HL-60 (cell line): Measurements from ENCODE around the gene CACNA2D3.

Source experiments
- DNase-seq, 2 experiments: peaks; one replicate each; pipeline ENCODE4 v3.0.0-alpha.2; 2010 to 2020; ENCODE audit warnings: low read depth in 1 of 2, low spot score in 1 of 2
- H3K27ac ChIP-seq: fragments of 250-450 bp; sonication (Bioruptor Pico); replicated peaks from 2 replicates; pipeline ENCODE4 v1.5.1; 2020; ENCODE audit warnings: mild to moderate bottlenecking, moderate library complexity
- H3K27me3 ChIP-seq: fragments of 250-450 bp; sonication (Bioruptor Pico); 2 replicates; pipeline ENCODE4 v1.5.1; 2021; ENCODE audit warnings: mild to moderate bottlenecking, moderate library complexity; ENCODE audit not compliant: insufficient read depth, poor library complexity, severe bottlenecking
- H3K4me3 ChIP-seq: replicated peaks from 2 replicates; pipeline ENCODE4 v1.5.1; 2011; ENCODE audit warnings: mild to moderate bottlenecking, control low read depth, low read length; ENCODE audit not compliant: insufficient read depth
- GABPA ChIP-seq: IDR thresholded peaks from 2 replicates; pipeline ENCODE4 v1.6.1; 2012; ENCODE audit warnings: low read depth
- POLR2AphosphoS5 ChIP-seq: IDR thresholded peaks from 2 replicates; pipeline ENCODE4 v1.6.1; 2012; ENCODE audit warnings: low read depth
- SPI1 ChIP-seq: IDR thresholded peaks from 2 replicates; pipeline ENCODE4 v1.6.1; 2012; ENCODE audit warnings: low read depth, mild to moderate bottlenecking, borderline replicate concordance
- TF ChIP-seq, protein P1 (sequence below): IDR thresholded peaks from one replicate; pipeline ENCODE4 v1.5.1; 2011; ENCODE audit warnings: low read length, control low read depth, inconsistent platforms; ENCODE audit not compliant: insufficient read depth
- TF ChIP-seq, protein P2 (sequence below): IDR thresholded peaks from 2 replicates; pipeline ENCODE4 v1.6.1; 2012; ENCODE audit warnings: low read depth; ENCODE audit not compliant: insufficient replicate concordance

The CACNA2D3 gene

DNA sequence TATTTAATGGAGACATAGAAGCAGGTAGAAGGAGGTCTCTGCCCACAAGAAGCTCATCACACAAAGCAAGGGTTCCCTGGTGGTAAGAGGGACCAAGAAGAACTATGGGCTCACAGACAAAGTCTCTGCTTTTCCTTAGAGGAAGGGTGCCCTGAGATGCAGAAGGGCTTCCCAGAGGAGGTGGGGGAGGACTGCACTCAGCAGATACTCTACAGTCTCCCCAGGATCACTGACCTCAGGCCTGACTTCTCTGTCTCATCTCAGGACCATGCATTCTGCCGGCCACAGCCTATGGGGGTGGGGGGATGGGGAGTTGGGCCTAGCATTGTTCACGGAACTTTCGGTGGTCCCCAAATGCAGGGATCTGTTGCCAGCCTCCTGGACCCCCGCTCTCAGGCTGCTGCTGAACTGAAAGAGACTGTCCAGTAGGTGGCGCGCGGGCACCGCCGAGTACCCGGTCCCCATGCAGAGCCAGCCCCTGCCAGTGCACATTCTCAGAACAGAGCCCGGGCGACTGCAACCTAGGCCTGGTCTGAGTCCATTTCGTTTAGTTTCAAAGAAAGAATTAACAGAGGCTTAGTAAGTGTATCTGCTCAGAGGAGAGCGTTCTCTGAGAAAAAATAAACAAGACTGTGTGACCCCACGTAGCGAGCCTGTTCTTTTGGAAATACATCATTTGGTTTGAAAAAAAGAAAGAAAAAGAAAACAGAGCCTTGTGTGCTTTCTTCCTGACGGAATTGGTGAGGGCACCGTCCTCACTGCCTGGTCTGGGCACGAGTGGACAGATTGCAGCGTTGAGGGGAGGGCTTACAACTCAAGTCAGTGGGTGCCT lies 731.4 kb downstream of the CACNA2D3 start:
- no peaks in the 10 kb centered on the region for H3K27me3 ChIP-seq
- peak in 1 of 2 experiments; percentile 42 for DNase-seq
- TF ChIP-seq, protein P1, sequence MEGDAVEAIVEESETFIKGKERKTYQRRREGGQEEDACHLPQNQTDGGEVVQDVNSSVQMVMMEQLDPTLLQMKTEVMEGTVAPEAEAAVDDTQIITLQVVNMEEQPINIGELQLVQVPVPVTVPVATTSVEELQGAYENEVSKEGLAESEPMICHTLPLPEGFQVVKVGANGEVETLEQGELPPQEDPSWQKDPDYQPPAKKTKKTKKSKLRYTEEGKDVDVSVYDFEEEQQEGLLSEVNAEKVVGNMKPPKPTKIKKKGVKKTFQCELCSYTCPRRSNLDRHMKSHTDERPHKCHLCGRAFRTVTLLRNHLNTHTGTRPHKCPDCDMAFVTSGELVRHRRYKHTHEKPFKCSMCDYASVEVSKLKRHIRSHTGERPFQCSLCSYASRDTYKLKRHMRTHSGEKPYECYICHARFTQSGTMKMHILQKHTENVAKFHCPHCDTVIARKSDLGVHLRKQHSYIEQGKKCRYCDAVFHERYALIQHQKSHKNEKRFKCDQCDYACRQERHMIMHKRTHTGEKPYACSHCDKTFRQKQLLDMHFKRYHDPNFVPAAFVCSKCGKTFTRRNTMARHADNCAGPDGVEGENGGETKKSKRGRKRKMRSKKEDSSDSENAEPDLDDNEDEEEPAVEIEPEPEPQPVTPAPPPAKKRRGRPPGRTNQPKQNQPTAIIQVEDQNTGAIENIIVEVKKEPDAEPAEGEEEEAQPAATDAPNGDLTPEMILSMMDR = peak; percentile 78
- TF ChIP-seq SPI1 = no peak
- no peak for TF ChIP-seq POLR2AphosphoS5
- no peak for TF ChIP-seq GABPA

DNA sequence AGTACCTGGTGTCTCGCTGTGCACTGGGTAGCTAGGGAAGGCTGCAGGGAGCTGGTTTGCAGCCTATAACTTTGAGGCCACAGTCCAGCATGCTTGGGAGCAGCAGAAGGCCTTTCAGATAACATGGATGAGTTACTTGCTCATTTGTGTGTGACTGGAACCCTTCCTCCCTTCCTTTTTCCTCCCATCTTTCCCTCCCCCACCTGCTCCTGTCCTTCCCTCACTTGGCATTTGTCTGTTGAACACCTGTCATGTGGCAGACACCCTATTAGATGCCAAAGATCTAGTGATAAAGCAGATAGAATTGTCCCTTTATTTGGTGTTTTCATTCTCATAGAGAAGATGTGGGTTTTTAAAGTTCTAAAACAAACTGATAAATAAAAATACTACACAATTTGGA lies 733.9 kb downstream of the CACNA2D3 start:
- H3K4me3 ChIP-seq = no peak overlapping the region
- H3K27ac ChIP-seq = no peak overlapping the region
- TF ChIP-seq SPI1 (no peak), GABPA (no peak), POLR2AphosphoS5 (no peak)
- TF ChIP-seq, protein P1 = no peak
- TF ChIP-seq, protein P2, sequence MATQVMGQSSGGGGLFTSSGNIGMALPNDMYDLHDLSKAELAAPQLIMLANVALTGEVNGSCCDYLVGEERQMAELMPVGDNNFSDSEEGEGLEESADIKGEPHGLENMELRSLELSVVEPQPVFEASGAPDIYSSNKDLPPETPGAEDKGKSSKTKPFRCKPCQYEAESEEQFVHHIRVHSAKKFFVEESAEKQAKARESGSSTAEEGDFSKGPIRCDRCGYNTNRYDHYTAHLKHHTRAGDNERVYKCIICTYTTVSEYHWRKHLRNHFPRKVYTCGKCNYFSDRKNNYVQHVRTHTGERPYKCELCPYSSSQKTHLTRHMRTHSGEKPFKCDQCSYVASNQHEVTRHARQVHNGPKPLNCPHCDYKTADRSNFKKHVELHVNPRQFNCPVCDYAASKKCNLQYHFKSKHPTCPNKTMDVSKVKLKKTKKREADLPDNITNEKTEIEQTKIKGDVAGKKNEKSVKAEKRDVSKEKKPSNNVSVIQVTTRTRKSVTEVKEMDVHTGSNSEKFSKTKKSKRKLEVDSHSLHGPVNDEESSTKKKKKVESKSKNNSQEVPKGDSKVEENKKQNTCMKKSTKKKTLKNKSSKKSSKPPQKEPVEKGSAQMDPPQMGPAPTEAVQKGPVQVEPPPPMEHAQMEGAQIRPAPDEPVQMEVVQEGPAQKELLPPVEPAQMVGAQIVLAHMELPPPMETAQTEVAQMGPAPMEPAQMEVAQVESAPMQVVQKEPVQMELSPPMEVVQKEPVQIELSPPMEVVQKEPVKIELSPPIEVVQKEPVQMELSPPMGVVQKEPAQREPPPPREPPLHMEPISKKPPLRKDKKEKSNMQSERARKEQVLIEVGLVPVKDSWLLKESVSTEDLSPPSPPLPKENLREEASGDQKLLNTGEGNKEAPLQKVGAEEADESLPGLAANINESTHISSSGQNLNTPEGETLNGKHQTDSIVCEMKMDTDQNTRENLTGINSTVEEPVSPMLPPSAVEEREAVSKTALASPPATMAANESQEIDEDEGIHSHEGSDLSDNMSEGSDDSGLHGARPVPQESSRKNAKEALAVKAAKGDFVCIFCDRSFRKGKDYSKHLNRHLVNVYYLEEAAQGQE = no peak
- no peaks in the 10 kb centered on the region for H3K27me3 ChIP-seq
- no peak for DNase-seq

More for the DNA sequence above, 731.4 kb downstream of the CACNA2D3 start:
- no peak overlapping the region for H3K4me3 ChIP-seq
- H3K27ac ChIP-seq = no peak overlapping the region

DNA sequence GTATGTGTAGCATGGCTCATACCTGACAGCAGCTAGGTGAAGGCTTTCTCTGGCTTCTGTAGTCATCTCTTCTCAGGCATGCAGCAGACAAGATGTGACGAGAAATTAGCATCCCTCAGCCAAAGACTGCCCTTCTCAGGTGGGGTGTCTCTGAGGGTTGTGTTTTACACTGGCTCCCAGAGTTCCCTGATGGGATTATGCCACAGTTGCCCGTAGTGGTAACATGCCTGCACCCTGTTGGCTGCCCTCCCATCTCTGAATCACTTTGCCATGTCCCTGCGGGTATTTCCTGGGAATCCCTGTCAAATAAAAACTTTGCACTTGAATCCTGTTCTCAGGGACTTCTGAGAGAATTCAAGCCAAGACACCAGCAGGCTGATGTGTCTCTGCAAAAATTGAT lies 735.0 kb downstream of the CACNA2D3 start:
- H3K4me3 ChIP-seq = no peak overlapping the region
- no peaks in the 10 kb centered on the region for H3K27me3 ChIP-seq
- no peak overlapping the region for H3K27ac ChIP-seq
- TF ChIP-seq, protein P2 = no peak
- TF ChIP-seq GABPA (no peak), SPI1 (no peak), POLR2AphosphoS5 (no peak)
- TF ChIP-seq, protein P1 = no peak
- DNase-seq = no peak
